Measurements from ENCODE around the gene HAUS7. TPM values are rescaled to one million over a fixed set of nuclear protein-coding genes. Genes with fewer than 3 reads are reported as not detected.

HAUS7 gene
- total and polyA plus RNA-seq, 2 experiments from 2014 or later = 24.5 to 28.3 TPM

GRCh38 chrX:153450949-153451277 is 19.5 kb downstream of the HAUS7 start:
- Histone ChIP-seq H4K20me1 (ENCODE audit: insufficient read depth) (no peaks in the 10 kb centered on the region), H3K27ac (no peak overlapping the region), H3K4me1 (ENCODE audit: insufficient read depth) (no peaks in the 10 kb centered on the region), H3K9ac (no peak overlapping the region), H3K79me2 (ENCODE audit: insufficient read depth) (no peaks in the 10 kb centered on the region), H3K4me2 (ENCODE audit: unreplicated experiment) (no peak overlapping the region), H2AFZ (no peak overlapping the region), H3K4me3 (no peak overlapping the region), H3K36me3 (ENCODE audit: low read depth) (no peaks in the 10 kb centered on the region), H3K9me2 (ENCODE audit: insufficient read depth) (no peaks in the 10 kb centered on the region), H3K9me3 (ENCODE audit: low read depth) (no peaks in the 10 kb centered on the region), H3F3A (ENCODE audit: insufficient read depth) (no peaks in the 10 kb centered on the region), H3K27me3 (replicated peaks; ENCODE audit: insufficient read depth) (no peaks in the 10 kb centered on the region)
- WGBS, 2 experiments (ENCODE audit: low coverage in 1 of 2, low lambda C conversion rate in 2 of 2, missing lambda C conversion rate in 2 of 2) = 83 to 92% methylated on average over 5 to 8 of the region's 8 CpGs
- TF ChIP-seq EZH2 (IDR thresholded peaks at IDR 0.05; ENCODE audit: insufficient read depth, poor library complexity, severe bottlenecking) (no peak), EZH2phosphoT487 (IDR thresholded peaks at IDR 0.05; ENCODE audit: insufficient read depth, low read depth) (no peak)
- no peak for DNase-seq
- in situ Hi-C loops (cut with MboI) = no loop called here

- H3K27me3 ChIP-seq (replicated peaks; ENCODE audit: insufficient read depth) = no peaks in the 10 kb centered on the region
- H3K9me3 ChIP-seq (ENCODE audit: low read depth) = no peaks in the 10 kb centered on the region
- TF ChIP-seq EZH2 (IDR thresholded peaks at IDR 0.05; ENCODE audit: insufficient read depth, poor library complexity, severe bottlenecking) = no peak
- TF ChIP-seq EZH2phosphoT487 (IDR thresholded peaks at IDR 0.05; ENCODE audit: insufficient read depth, low read depth) = no peak
- no peaks in the 10 kb centered on the region for H3K79me2 ChIP-seq (ENCODE audit: insufficient read depth)
- no peak overlapping the region for H3K4me2 ChIP-seq (ENCODE audit: unreplicated experiment)
- DNase-seq = no peak
- no peaks in the 10 kb centered on the region for H3K4me1 ChIP-seq (ENCODE audit: insufficient read depth)
- no peak overlapping the region for H3K4me3 ChIP-seq
- no peaks in the 10 kb centered on the region for H3K36me3 ChIP-seq (ENCODE audit: low read depth)
- no peaks in the 10 kb centered on the region for H3F3A ChIP-seq (ENCODE audit: insufficient read depth)
- no peak overlapping the region for H2AFZ ChIP-seq
- in situ Hi-C loops (cut with MboI) = no loop called here
- no peak overlapping the region for H3K27ac ChIP-seq
- H3K9ac ChIP-seq = no peak overlapping the region
- 94 to 100% methylated on average over 11 to 18 of the region's 26 CpGs for WGBS, 2 experiments (ENCODE audit: low coverage in 1 of 2, low lambda C conversion rate in 2 of 2, missing lambda C conversion rate in 2 of 2)
- no peaks in the 10 kb centered on the region for H3K9me2 ChIP-seq (ENCODE audit: insufficient read depth)
- no peaks in the 10 kb centered on the region for H4K20me1 ChIP-seq (ENCODE audit: insufficient read depth)
Measured at GRCh38 chrX:153450114-153450948, 20.0 kb downstream of the HAUS7 start.

GRCh38 chrX:153449368-153450113 is 20.8 kb downstream of the HAUS7 start:
- no peak for DNase-seq
- in situ Hi-C loops (cut with MboI) = loop anchor here (25.0 kb wide), 1 partner anchor 412 kb away; no protein-coding TSS in a partner anchor
- H3K27ac ChIP-seq = no peak overlapping the region

GRCh38 chrX:153448556-153449367 is 21.6 kb downstream of the HAUS7 start:
- Histone ChIP-seq H3K4me3 (no peak overlapping the region), H3K79me2 (ENCODE audit: insufficient read depth) (no peaks in the 10 kb centered on the region), H4K20me1 (ENCODE audit: insufficient read depth) (no peaks in the 10 kb centered on the region), H2AFZ (no peak overlapping the region), H3K4me2 (ENCODE audit: unreplicated experiment) (no peak overlapping the region), H3K27ac (no peak overlapping the region), H3F3A (ENCODE audit: insufficient read depth) (no peaks in the 10 kb centered on the region), H3K4me1 (ENCODE audit: insufficient read depth) (no peaks in the 10 kb centered on the region), H3K27me3 (replicated peaks; ENCODE audit: insufficient read depth) (no peaks in the 10 kb centered on the region), H3K9ac (no peak overlapping the region), H3K9me3 (ENCODE audit: low read depth) (no peaks in the 10 kb centered on the region), H3K36me3 (ENCODE audit: low read depth) (no peaks in the 10 kb centered on the region), H3K9me2 (ENCODE audit: insufficient read depth) (no peaks in the 10 kb centered on the region)
- in situ Hi-C loops (cut with MboI) = loop anchor here (25.0 kb wide), 1 partner anchor 411 kb away; no protein-coding TSS in a partner anchor
- no peak for DNase-seq
- WGBS, 2 experiments (ENCODE audit: low coverage in 1 of 2, low lambda C conversion rate in 2 of 2, missing lambda C conversion rate in 2 of 2) = 94 to 96% methylated on average over 10 to 14 of the region's 21 CpGs
- TF ChIP-seq EZH2 (IDR thresholded peaks at IDR 0.05; ENCODE audit: insufficient read depth, poor library complexity, severe bottlenecking) (no peak), EZH2phosphoT487 (IDR thresholded peaks at IDR 0.05; ENCODE audit: insufficient read depth, low read depth) (no peak)

More at GRCh38 chrX:153449368-153450113, 20.8 kb downstream of the HAUS7 start:
- TF ChIP-seq EZH2 (IDR thresholded peaks at IDR 0.05; ENCODE audit: insufficient read depth, poor library complexity, severe bottlenecking) (no peak), EZH2phosphoT487 (IDR thresholded peaks at IDR 0.05; ENCODE audit: insufficient read depth, low read depth) (no peak)
- 92 to 96% methylated on average over 6 to 7 of the region's 15 CpGs for WGBS, 2 experiments (ENCODE audit: low coverage in 1 of 2, low lambda C conversion rate in 2 of 2, missing lambda C conversion rate in 2 of 2)
- no peak overlapping the region for H3K4me3 ChIP-seq
- no peaks in the 10 kb centered on the region for H3K36me3 ChIP-seq (ENCODE audit: low read depth)
- no peak overlapping the region for H3K4me2 ChIP-seq (ENCODE audit: unreplicated experiment)
- H2AFZ ChIP-seq = no peak overlapping the region
- no peaks in the 10 kb centered on the region for H4K20me1 ChIP-seq (ENCODE audit: insufficient read depth)
- no peaks in the 10 kb centered on the region for H3K9me2 ChIP-seq (ENCODE audit: insufficient read depth)
- H3K79me2 ChIP-seq (ENCODE audit: insufficient read depth) = no peaks in the 10 kb centered on the region
- no peaks in the 10 kb centered on the region for H3F3A ChIP-seq (ENCODE audit: insufficient read depth)
- no peaks in the 10 kb centered on the region for H3K9me3 ChIP-seq (ENCODE audit: low read depth)
- no peaks in the 10 kb centered on the region for H3K27me3 ChIP-seq (replicated peaks; ENCODE audit: insufficient read depth)
- H3K9ac ChIP-seq = no peak overlapping the region
- H3K4me1 ChIP-seq (ENCODE audit: insufficient read depth) = no peaks in the 10 kb centered on the region
